LNCAP (cell line): ENCODE measurements around the gene TENM3.

Experiments
- CTCF ChIP-seq: fragments of 450-650 bp; IDR thresholded peaks from 2 replicates; pipeline ENCODE4 v1.5.1; 2017; ENCODE audit warnings: mild to moderate bottlenecking

Gene TENM3

GRCh38 chr4:182828360-182829025 lies 585.3 kb downstream of the TENM3 start:
- TF ChIP-seq CTCF, result no peak

- no peak for TF ChIP-seq CTCF
These were observed 586.0 kb downstream of the TENM3 start for GRCh38 chr4:182829196-182829595.

DNA sequence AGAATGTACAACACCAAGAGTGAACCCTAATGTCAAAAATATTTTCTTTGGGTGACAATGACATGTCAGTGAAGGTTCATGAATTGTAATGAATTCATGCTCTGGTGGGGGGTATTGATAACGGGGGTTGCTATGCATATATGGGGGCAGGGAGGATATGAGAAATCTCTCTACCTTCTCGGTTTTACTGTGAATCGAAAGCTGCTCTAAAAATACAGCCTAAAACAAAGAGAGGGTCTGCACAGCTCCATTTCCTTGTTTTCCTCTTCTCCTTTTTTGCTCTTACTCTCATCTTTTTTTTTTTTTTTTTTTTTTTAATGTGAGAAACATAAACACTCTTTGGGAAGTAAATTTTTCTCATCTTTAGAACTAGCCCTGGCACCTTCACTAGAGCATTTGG lies 588.2 kb downstream of the TENM3 start:
- TF ChIP-seq CTCF, result no peak

- no peak for TF ChIP-seq CTCF
These were observed 589.3 kb downstream of the TENM3 start for GRCh38 chr4:182832352-182833120.

DNA sequence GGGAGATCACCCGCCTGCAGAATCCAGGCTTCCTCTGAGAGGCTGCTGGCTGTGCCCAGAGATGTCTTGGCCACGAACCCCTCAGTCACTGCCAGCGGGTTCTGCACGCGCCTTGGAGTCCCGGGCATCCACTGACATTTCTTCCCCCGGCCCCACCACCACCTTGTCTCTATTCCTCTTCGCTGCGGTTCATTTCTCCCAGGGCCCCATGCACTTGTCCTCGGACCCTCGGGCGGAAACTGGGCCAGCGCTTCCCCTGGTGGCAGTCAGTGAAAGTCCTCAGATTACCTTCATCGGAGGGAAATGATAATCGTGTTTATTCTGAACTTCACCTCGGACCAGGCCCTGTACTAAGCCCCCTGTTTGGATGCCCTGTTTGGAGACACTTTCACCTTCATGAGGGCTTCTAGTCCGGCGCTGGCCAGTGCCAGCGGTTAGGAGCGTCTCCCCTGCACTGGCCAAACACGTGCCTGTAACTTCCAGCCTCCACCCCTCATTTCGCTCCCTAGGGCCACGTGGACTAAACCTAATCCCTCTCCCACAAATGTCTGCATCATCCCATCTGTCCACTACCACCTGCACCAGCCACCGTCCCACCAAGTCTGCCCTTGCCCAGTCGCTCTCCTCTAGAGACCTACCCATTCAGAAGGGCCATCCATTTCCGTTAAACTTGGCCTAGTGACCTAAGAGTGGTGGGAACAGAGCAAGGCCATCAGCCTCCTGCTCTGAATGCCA lies 592.0 kb downstream of the TENM3 start:
- no peak for TF ChIP-seq CTCF

- no peak for TF ChIP-seq CTCF
These were observed 594.6 kb downstream of the TENM3 start for GRCh38 chr4:182837831-182838230.

DNA sequence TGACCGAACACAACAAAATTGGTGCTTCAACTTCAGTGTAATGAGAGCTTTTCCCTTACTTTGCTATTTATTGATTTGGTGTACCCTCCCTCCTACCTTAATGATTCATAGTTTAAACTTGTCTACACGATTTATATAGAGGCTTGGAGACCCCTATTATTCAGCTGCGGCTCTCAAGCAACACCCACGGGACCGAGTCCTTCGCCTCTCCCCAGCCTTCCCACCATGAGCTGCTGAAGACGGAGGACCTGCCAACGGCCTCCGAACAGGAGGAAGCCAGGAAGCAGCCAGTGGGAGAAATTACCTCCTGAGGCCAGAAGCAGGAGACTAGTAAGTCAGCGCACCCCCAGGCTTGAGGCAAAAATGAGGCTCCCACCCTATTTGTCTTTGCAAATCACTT lies 595.3 kb downstream of the TENM3 start:
- TF ChIP-seq CTCF, result no peak
